Transverse colon (tissue), 4 donors: ENCODE data around the gene TUBA8.

Source experiments
- CTCF ChIP-seq, 5 experiments: fragments of 200-600 bp in 3 of 5; fragments of 450-650 bp in 2 of 5; sonication (generic) in 3 of 5; IDR thresholded peaks; 1 replicate in 2 of 5; 2 replicates in 3 of 5; pipeline ENCODE4 v1.5.1; 2016 to 2017; ENCODE audit warnings: antibody characterized with exemption in 5 of 5, inconsistent platforms in 3 of 5, mild to moderate bottlenecking in 2 of 5, moderate library complexity in 1 of 5
- POLR2A ChIP-seq: fragments of 450-650 bp; IDR thresholded peaks from one replicate; pipeline ENCODE4 v1.6.1; 2016; ENCODE audit warnings: antibody characterized with exemption, mild to moderate bottlenecking, moderate library complexity
- POLR2AphosphoS5 ChIP-seq, 3 donors: sonication (generic); formaldehyde crosslinking; IDR thresholded peaks; one replicate each; pipeline ENCODE4 v1.6.1; 2016; ENCODE audit warnings: antibody characterized with exemption in 3 of 3

GRCh38 chr22:18148293-18148965, 37.8 kb downstream of the TUBA8 start:
- TF ChIP-seq CTCF (IDR thresholded peaks at IDR 0.05) = no peak
- TF ChIP-seq POLR2A = no peak
- no peak for TF ChIP-seq POLR2AphosphoS5 (IDR thresholded peaks at IDR 0.05)
